Gastroesophageal sphincter (tissue), 4 donors: Measurements from ENCODE around the gene MCF2L2. TPM values are rescaled to one million over a fixed set of nuclear protein-coding genes. Genes with fewer than 3 reads are reported as not detected.

Experiments
- ATAC-seq: fragments of 150-250 bp; one replicate; pipeline ENCODE4 v1.9.1; 2016; ENCODE audit warnings: mild to moderate bottlenecking, moderate library complexity
- H3K27ac ChIP-seq, 4 donors: fragments of 200-600 bp; sonication (generic) in 3 of 4; 1 replicate in 3 of 4; 2 replicates in 1 of 4; pipeline ENCODE4 v1.5.1; 2016 to 2019
- H3K27me3 ChIP-seq: fragments of 200-600 bp; sonication (generic); one replicate; pipeline ENCODE4 v1.5.1; 2019
- H3K36me3 ChIP-seq, 2 donors: fragments of 200-600 bp; sonication (generic); one replicate each; pipeline ENCODE4 v1.5.1; 2019; ENCODE audit warnings: control low read depth in 1 of 2
- H3K4me1 ChIP-seq, 3 donors: fragments of 200-600 bp; sonication (generic); 1 replicate in 2 of 3; 2 replicates in 1 of 3; pipeline ENCODE4 v1.5.1; 2016 to 2019; ENCODE audit warnings: control low read depth in 2 of 3
- H3K4me3 ChIP-seq, 2 donors: fragments of 200-600 bp; sonication (generic); one replicate each; pipeline ENCODE4 v1.5.1; 2019; ENCODE audit warnings: mild to moderate bottlenecking in 1 of 2, moderate library complexity in 1 of 2
- H3K9me3 ChIP-seq, 3 donors: fragments of 200-600 bp; sonication (generic); one replicate each; pipeline ENCODE4 v1.5.1; 2017 to 2019; ENCODE audit warnings: control low read depth in 2 of 3
- EP300 ChIP-seq: sonication (generic); formaldehyde crosslinking; IDR thresholded peaks from one replicate; pipeline ENCODE4 v1.6.1; 2017; ENCODE audit warnings: antibody characterized with exemption, mild to moderate bottlenecking
- POLR2A ChIP-seq, 2 donors: fragments of 450-650 bp; IDR thresholded peaks; one replicate each; pipeline ENCODE4 v1.6.1; 2017; ENCODE audit warnings: antibody characterized with exemption in 2 of 2, mild to moderate bottlenecking in 2 of 2, moderate library complexity in 1 of 2
- POLR2AphosphoS5 ChIP-seq: sonication (generic); formaldehyde crosslinking; IDR thresholded peaks from one replicate; pipeline ENCODE4 v1.6.1; 2017; ENCODE audit warnings: antibody characterized with exemption
- WGBS, 2 donors: methylation state at CpG; one replicate each; pipeline ENCODE4 v1.1.5; 2018; ENCODE audit warnings: low coverage in 1 of 2; 5-methylcytosine and 5-hydroxymethylcytosine counted together
- total RNA-seq, 4 donors: library from RNA; depleted of rRNA; stranded (reverse); fragments of >200 nt; gene quantifications; one replicate each; pipeline ENCODE4 v1.1.0, GENCODE V29; 2016
- TF ChIP-seq, protein P1 (sequence below), 4 experiments: fragments of 200-600 bp in 2 of 4; fragments of 450-650 bp in 2 of 4; sonication (generic) in 1 of 4; IDR thresholded peaks; one replicate each; pipeline ENCODE4 v1.5.1; 2017 to 2019; ENCODE audit warnings: antibody characterized with exemption in 4 of 4, mild to moderate bottlenecking in 2 of 4, moderate library complexity in 2 of 4

The MCF2L2 gene
- total RNA-seq, 4 donors from 2014 or later = 0.67 to 4.0 (median 2.7) TPM

DNA sequence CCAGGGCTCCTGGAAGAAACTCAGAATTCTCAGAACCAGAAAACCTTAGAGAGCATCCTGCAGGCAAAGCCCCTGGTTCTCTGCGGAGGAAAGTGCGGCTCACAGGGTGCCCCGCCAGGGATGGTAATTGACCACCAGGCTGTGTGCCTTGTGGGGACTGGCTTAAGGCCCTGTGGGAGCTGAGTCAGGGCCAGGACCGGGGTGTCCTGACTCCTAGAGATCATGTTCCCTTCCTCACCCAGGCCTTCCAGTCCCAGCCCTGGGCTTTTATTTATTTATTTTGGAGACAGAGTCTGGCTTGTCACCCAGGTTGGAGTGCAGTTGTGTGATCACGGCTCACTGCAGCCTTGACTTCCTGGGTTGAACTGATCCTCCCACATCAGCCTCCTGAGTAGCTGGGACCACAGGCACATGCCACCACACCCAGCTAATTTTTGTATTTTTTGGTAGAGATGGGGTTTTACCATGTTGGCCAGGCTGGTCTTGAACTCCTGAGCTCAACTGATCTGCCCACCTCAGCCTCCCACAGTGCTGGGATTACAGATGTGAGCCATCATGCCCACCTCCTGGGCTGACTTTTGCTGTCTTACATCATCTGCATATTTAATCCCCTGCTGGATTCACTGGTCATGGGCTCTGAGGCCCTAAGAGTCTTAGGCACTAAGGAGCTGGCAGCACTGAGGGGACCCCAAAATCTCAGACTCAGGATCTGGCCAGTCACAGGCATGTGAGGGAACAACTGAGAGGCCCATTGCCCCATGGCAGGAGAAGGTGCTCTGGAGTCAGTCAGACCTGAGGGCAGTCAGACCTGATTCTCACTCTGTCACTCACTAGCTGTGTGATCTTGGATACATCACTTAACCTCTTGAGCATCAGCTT lies 245.4 kb downstream of the MCF2L2 start:
- no peak overlapping the region for H3K4me3 ChIP-seq
- peaks cover 0 to 31% (median 7%) of the 10 kb centered on the region in 3 donors for H3K4me1 ChIP-seq
- WGBS, 2 donors = 45% methylated on average over 2 of the region's 5 CpGs; no CpG with 5 or more reads in 1 of the 2 donors
- no peaks in the 10 kb centered on the region for H3K36me3 ChIP-seq
- H3K27me3 ChIP-seq = peaks cover 41% of the 10 kb centered on the region
- H3K9me3 ChIP-seq = no peaks in the 10 kb centered on the region
- no peak overlapping the region for H3K27ac ChIP-seq
- no peak for TF ChIP-seq POLR2A (IDR thresholded peaks at IDR 0.05)
- TF ChIP-seq, protein P1, sequence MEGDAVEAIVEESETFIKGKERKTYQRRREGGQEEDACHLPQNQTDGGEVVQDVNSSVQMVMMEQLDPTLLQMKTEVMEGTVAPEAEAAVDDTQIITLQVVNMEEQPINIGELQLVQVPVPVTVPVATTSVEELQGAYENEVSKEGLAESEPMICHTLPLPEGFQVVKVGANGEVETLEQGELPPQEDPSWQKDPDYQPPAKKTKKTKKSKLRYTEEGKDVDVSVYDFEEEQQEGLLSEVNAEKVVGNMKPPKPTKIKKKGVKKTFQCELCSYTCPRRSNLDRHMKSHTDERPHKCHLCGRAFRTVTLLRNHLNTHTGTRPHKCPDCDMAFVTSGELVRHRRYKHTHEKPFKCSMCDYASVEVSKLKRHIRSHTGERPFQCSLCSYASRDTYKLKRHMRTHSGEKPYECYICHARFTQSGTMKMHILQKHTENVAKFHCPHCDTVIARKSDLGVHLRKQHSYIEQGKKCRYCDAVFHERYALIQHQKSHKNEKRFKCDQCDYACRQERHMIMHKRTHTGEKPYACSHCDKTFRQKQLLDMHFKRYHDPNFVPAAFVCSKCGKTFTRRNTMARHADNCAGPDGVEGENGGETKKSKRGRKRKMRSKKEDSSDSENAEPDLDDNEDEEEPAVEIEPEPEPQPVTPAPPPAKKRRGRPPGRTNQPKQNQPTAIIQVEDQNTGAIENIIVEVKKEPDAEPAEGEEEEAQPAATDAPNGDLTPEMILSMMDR (IDR thresholded peaks at IDR 0.05) = no peak
- TF ChIP-seq EP300 = no peak
- TF ChIP-seq POLR2AphosphoS5 = no peak
- no peak for ATAC-seq

DNA sequence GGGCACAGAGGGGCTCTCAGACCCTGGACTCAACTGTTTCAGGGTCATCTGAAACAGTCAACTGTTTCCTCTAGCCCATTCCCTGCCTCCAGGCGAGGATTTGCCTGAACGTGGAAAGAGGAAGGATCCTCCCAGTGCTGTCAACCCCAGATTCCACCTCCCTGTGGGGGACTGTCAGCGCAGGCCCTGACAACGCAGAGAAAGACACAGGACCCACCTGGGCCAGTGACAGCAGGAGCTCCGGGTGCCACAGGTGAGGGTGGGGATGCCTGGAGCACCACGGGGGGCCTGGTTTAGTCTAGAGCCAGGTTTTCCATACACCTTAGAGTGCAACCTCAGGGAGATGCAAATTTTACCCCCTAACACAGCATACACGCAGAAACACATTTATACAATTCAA lies 246.3 kb downstream of the MCF2L2 start:
- Histone ChIP-seq H3K4me1 (peaks cover 0 to 32% (median 7%) of the 10 kb centered on the region in 3 donors), H3K36me3 (no peaks in the 10 kb centered on the region), H3K27me3 (peaks cover 50% of the 10 kb centered on the region), H3K27ac (no peak overlapping the region), H3K9me3 (no peaks in the 10 kb centered on the region), H3K4me3 (no peak overlapping the region)
- no peak for ATAC-seq
- 100% methylated on average over 1 of the region's 7 CpGs; no CpG with 5 or more reads in 1 of the 2 donors for WGBS, 2 donors
- TF ChIP-seq EP300 (no peak), POLR2A (IDR thresholded peaks at IDR 0.05) (no peak), POLR2AphosphoS5 (no peak)
- TF ChIP-seq, protein P1 (IDR thresholded peaks at IDR 0.05) = no peak

DNA sequence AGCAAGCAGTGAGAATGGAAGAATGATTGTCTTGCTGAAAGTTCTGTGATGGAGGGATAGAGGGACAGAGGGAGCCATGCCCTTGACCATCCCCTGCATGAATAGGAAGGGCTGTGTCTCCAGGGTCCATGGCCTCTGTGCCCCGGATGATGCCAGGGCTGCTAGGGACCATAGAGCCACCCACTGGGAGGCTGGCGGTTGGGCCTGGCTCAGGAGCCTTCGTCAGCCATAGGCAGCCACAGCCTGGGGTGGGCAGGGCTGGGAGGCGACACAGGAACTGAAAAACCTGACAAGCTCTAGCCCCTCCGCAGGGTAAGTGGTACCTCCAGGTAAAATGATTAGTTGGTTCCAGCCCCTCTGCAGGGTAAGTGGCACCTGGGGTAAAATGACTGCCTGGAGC lies 246.8 kb downstream of the MCF2L2 start:
- Histone ChIP-seq H3K36me3 (no peaks in the 10 kb centered on the region), H3K4me3 (no peak overlapping the region), H3K9me3 (no peaks in the 10 kb centered on the region), H3K27ac (no peak overlapping the region), H3K4me1 (peaks cover 0 to 32% (median 7%) of the 10 kb centered on the region in 3 donors), H3K27me3 (peaks cover 54% of the 10 kb centered on the region)
- no peak for TF ChIP-seq POLR2AphosphoS5
- TF ChIP-seq EP300 = no peak
- no peak for TF ChIP-seq POLR2A (IDR thresholded peaks at IDR 0.05)
- TF ChIP-seq, protein P1 (IDR thresholded peaks at IDR 0.05) = no peak
- ATAC-seq = no peak
- no CpG with 5 or more reads among the region's 5 CpGs for WGBS, 2 donors

DNA sequence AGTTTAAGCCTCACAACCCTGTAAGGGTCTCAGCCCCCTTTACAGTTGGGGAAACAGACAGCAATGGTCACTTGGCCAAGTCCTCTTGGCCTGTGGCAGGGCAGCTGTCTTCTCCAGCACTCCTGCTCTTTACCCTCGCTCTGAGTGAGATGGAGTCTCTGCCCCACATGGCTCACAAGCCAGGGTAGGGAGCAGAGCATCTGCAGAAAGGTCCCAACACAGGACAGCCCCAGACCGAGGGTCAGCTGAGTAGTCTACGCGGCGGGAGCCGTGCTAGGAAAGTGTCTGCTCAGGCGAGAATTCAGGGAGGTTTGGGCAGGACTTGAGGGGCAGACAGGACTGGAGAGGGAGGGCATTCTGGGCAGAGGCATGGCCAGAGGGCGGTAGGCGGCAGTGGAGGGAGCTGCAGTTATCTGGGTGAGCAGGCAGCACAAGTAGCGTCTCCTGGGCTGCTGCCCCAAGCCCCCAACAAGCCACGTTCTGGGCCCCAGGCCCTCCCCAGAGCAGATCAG lies 247.6 kb downstream of the MCF2L2 start:
- Histone ChIP-seq H3K9me3 (no peaks in the 10 kb centered on the region), H3K36me3 (no peaks in the 10 kb centered on the region), H3K4me1 (peaks cover 0 to 29% (median 7%) of the 10 kb centered on the region in 3 donors), H3K27ac (no peak overlapping the region), H3K4me3 (no peak overlapping the region), H3K27me3 (peaks cover 62% of the 10 kb centered on the region)
- TF ChIP-seq EP300 = no peak
- no peak for TF ChIP-seq POLR2A (IDR thresholded peaks at IDR 0.05)
- TF ChIP-seq, protein P1 (IDR thresholded peaks at IDR 0.05) = no peak
- TF ChIP-seq POLR2AphosphoS5 = no peak
- 94% methylated on average over 3 of the region's 11 CpGs; no CpG with 5 or more reads in 1 of the 2 donors for WGBS, 2 donors
- ATAC-seq = no peak
